ENCODE results near the gene HOXA3. TPM values are rescaled to one million over a fixed set of nuclear protein-coding genes. Genes with fewer than 3 reads are reported as not detected.

The HOXA3 gene
- total RNA-seq, 6 donors from 2014 or later = 0.20 to 11.4 (median 3.5) TPM

DNA sequence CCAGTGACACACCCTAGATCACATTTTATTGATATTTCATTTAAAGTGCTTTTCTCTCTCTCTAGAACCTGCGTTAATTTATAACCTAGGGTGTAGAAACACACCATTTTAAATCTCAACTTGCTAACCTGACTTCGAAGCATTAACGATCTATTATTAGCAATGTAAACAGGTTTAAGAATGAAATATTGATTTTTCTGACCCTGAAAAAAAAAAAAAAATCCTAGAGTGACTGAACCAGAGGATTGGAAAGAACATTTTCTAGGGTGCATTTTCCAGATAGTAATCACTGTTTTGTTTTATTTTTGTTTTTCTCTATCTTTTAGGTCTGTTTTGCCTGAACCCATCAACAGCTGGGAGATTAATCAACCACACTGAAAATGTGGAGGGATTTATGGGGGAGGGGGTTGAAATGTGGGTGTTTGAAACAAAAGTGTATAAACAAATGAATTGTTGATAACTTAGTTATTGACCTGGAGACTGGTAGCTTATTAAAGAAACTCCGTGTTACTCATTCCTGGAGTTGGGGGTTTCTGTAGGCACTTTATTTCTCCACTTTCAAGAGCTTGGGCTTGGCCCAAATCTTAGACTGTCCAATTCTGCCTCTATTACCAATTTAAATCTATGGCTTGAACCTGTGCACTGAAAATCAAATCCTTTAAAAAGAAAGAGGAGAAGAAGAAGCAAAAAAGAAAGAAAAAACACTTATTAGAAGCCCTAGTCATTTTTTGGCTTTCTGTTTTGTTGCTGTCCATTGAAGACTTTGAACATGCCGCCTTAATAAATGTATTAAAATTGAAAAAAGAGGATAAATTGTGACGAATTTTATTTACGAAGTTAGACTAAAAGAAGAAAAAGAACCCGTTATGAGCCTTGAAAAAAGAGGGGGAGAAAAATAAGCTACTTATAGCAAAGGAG, 52.7 kb downstream of the HOXA3 start:
- H3K27me3 ChIP-seq = peaks cover 0 to 27% (median 11%) of the 10 kb centered on the region in 4 donors
- H3K9me3 ChIP-seq = no peaks in the 10 kb centered on the region
- H3K4me3 ChIP-seq = peak overlapping the region in 3 of 4 donors; percentile 25 to 93 (median 85)
- peaks cover 4 to 29% (median 19%) of the 10 kb centered on the region in 4 donors for H3K4me1 ChIP-seq
- WGBS, 2 donors = 52 to 59% methylated on average over 8 of the region's 8 CpGs
- no peak for TF ChIP-seq EP300 (IDR thresholded peaks at IDR 0.05)
- TF ChIP-seq POLR2A (IDR thresholded peaks at IDR 0.05) = no peak
- no peak for TF ChIP-seq POLR2AphosphoS5 (IDR thresholded peaks at IDR 0.05)
- TF ChIP-seq, protein P1, sequence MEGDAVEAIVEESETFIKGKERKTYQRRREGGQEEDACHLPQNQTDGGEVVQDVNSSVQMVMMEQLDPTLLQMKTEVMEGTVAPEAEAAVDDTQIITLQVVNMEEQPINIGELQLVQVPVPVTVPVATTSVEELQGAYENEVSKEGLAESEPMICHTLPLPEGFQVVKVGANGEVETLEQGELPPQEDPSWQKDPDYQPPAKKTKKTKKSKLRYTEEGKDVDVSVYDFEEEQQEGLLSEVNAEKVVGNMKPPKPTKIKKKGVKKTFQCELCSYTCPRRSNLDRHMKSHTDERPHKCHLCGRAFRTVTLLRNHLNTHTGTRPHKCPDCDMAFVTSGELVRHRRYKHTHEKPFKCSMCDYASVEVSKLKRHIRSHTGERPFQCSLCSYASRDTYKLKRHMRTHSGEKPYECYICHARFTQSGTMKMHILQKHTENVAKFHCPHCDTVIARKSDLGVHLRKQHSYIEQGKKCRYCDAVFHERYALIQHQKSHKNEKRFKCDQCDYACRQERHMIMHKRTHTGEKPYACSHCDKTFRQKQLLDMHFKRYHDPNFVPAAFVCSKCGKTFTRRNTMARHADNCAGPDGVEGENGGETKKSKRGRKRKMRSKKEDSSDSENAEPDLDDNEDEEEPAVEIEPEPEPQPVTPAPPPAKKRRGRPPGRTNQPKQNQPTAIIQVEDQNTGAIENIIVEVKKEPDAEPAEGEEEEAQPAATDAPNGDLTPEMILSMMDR (IDR thresholded peaks at IDR 0.05) = no peak
- DNase-seq = no peak
- peak overlapping the region; percentile 85 to 95 (median 90) for H3K27ac ChIP-seq
- no peak for ATAC-seq (ENCODE audit: low FRiP score in 2 of 2)
- H3K36me3 ChIP-seq = no peaks in the 10 kb centered on the region

DNA sequence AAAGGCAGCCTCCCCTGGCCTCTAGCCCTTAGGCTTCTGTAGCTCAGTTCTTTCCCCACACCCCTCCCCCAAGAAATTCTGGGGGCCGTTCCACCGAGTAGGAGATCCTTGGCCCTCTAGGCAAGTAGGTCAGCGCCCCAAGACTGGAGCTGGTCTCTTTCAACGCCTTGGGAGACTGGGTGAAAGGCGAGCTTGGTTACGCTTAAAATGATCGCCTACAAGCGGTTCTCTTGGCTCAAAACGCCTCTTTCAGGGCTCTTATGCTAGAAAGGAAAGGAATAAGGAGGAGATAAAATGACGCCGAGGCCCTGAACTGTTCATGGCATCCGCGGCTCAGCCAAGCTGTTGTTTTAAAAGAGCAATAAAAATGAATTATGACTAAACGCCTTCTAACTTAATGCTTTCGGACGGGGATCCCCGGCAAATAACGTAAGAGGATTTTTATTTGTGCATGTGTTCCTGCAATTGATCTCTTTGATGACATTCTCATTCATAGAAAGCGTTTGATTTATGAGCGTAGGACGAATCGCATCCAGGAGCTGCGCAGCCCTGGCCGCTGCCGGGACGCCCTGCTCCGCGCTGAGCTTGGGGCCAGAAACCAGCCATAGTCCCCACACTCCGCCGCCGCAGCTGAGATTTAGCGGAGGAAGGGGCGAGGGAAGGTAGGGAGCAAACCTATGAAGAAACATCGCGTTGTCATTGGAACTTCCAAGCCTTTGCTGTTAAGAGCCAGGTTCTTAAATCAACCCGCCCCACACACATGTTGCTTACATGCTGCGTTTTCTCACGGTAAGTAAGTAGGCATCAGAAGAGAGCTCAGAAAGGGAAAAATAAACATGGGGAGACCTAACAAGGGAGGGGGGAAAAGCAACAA, 53.6 kb downstream of the HOXA3 start:
- 22 to 24% methylated on average over 38 of the region's 38 CpGs for WGBS, 2 donors
- peak overlapping the region; percentile 85 to 95 (median 90) for H3K27ac ChIP-seq
- peak in 1 of 2 donors; percentile 39 for TF ChIP-seq POLR2AphosphoS5 (IDR thresholded peaks at IDR 0.05)
- TF ChIP-seq, protein P1 (IDR thresholded peaks at IDR 0.05) = no peak
- H3K9me3 ChIP-seq = no peaks in the 10 kb centered on the region
- H3K36me3 ChIP-seq = no peaks in the 10 kb centered on the region
- H3K4me3 ChIP-seq = peak overlapping the region; percentile 25 to 93 (median 58)
- no peak for ATAC-seq (ENCODE audit: low FRiP score in 2 of 2)
- H3K4me1 ChIP-seq = peaks cover 4 to 26% (median 16%) of the 10 kb centered on the region in 4 donors
- peaks cover 0 to 24% (median 10%) of the 10 kb centered on the region in 4 donors for H3K27me3 ChIP-seq
- DNase-seq = peak in 1 of 2 donors; percentile 84

DNA sequence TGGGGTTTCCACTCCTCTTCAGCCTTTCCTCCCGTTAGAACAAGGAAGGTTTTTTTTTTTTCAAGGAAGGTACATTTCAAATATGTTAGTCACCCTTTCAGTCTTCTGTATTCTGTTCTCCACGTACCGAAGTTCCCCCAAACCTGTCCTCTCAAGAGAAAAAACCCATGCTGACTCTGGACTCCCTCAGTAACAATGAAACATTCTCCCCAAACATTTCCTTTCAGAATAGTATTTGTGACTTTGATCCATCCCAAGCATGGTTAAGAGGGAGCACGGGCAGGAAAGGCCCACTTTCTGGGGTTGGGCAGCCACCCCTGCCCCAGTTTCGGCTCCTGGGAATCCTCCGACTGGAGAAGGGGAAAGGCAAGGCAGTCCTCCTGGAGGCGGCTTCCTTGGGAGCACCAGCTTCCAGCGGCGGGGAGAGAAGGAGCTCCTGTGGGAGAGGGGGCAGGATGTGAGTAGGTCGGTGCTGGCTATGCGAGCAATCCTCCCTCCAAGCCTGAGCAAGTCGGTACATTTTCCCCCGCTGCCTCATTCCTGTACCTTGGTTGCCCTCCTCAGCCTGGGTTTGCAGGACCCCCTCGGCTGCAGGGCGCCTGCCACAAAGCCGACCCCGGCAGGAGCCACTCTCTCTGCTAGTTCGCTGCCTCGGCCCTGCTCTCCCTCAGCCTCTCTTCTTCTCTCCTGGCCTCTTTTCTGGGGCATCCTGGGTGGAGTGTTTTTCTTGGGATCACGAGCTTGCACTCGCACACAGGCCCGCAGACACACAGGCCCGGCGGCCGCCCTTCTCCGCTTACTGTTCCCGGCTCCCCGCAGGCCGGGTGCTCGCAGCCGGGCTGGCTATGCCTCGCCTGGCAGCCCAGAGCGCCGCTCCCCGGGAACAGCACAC, 54.5 kb downstream of the HOXA3 start:
- peak in 1 of 2 donors; percentile 83 for DNase-seq

GRCh38 chr7:27096768-27097514, 55.4 kb downstream of the HOXA3 start:
- peak overlapping the region; percentile 58 to 93 (median 82) for H3K4me3 ChIP-seq
- DNase-seq (peak in 1 of 2 donors; percentile 90), ATAC-seq (ENCODE audit: low FRiP score in 2 of 2) (peak; percentile 61 to 74)
- H3K9me3 ChIP-seq = no peaks in the 10 kb centered on the region
- H3K27me3 ChIP-seq = peaks cover 0 to 16% (median 5%) of the 10 kb centered on the region in 4 donors
- H3K36me3 ChIP-seq = no peaks in the 10 kb centered on the region
- TF ChIP-seq, protein P1 (IDR thresholded peaks at IDR 0.05) = no peak
- TF ChIP-seq POLR2AphosphoS5 (IDR thresholded peaks at IDR 0.05) = peak; percentile 54 to 56
- TF ChIP-seq POLR2A (IDR thresholded peaks at IDR 0.05) = peak in 2 of 4 donors; percentile 34 to 43
- TF ChIP-seq EP300 (IDR thresholded peaks at IDR 0.05) = no peak
- peak overlapping the region; percentile 86 to 95 (median 94) for H3K27ac ChIP-seq
- peaks cover 4 to 24% (median 14%) of the 10 kb centered on the region in 4 donors for H3K4me1 ChIP-seq
- WGBS, 2 donors = 3% methylated on average over 31 to 39 of the region's 41 CpGs

More for the DNA sequence above, 54.5 kb downstream of the HOXA3 start:
- H3K4me1 ChIP-seq = peaks cover 4 to 24% (median 14%) of the 10 kb centered on the region in 4 donors
- TF ChIP-seq POLR2AphosphoS5 (IDR thresholded peaks at IDR 0.05) = no peak
- peaks cover 0 to 24% (median 8%) of the 10 kb centered on the region in 4 donors for H3K27me3 ChIP-seq
- H3K4me3 ChIP-seq = peak overlapping the region; percentile 31 to 93 (median 82)
- H3K9me3 ChIP-seq = no peaks in the 10 kb centered on the region
- peak overlapping the region; percentile 85 to 95 (median 90) for H3K27ac ChIP-seq
- WGBS, 2 donors = 21 to 23% methylated on average over 28 to 34 of the region's 35 CpGs
- no peaks in the 10 kb centered on the region for H3K36me3 ChIP-seq
- no peak for ATAC-seq (ENCODE audit: low FRiP score in 2 of 2)
